Small intestine (tissue), 7 donors: Measurements from ENCODE around the gene ABI2. TPM values are rescaled to one million over a fixed set of nuclear protein-coding genes. Genes with fewer than 3 reads are reported as not detected.
"Not testable (repeated sequence)": the region's sequence is repeated elsewhere in the genome, so short reads cannot be mapped to it uniquely, and the experiment has no call there.

Source experiments
- DNase-seq, 2 donors: peaks; one replicate each; pipeline versions ENCODE4 v3.0.0 to v3.0.0-alpha.2; 2013
- FAIRE-seq: peaks from 2 replicates; lab custom pipeline; 2012; peaks lifted over from hg19 to GRCh38; lab: Jason Lieb, UNC
- H3K27ac ChIP-seq, 3 donors: one replicate each; pipeline ENCODE4 v1.5.1; 2013; ENCODE audit warnings: low read length in 2 of 3, mild to moderate bottlenecking in 2 of 3, control low read depth in 1 of 3, inconsistent platforms in 1 of 3, low read depth in 1 of 3, moderate library complexity in 1 of 3
- H3K27me3 ChIP-seq, 3 donors: one replicate each; pipeline ENCODE4 v1.6.1; 2013; ENCODE audit warnings: low read length in 3 of 3, inconsistent platforms in 1 of 3; ENCODE audit not compliant: control insufficient read depth in 3 of 3, insufficient read depth in 3 of 3
- H3K36me3 ChIP-seq, 3 donors: one replicate each; pipeline ENCODE4 v1.6.1; 2013; ENCODE audit warnings: low read length in 3 of 3, inconsistent platforms in 1 of 3, low read depth in 1 of 3, mild to moderate bottlenecking in 1 of 3, moderate library complexity in 1 of 3; ENCODE audit not compliant: control insufficient read depth in 3 of 3, insufficient read depth in 2 of 3
- H3K4me1 ChIP-seq, 3 donors: one replicate each; pipeline ENCODE4 v1.6.1; 2013; ENCODE audit warnings: low read length in 2 of 3, inconsistent platforms in 1 of 3, low read depth in 1 of 3, mild to moderate bottlenecking in 1 of 3, moderate library complexity in 1 of 3; ENCODE audit not compliant: control insufficient read depth in 3 of 3, insufficient read depth in 2 of 3
- H3K4me3 ChIP-seq, 3 donors: one replicate each; pipeline ENCODE4 v1.5.1; 2013; ENCODE audit warnings: low read length in 3 of 3, control low read depth in 1 of 3, inconsistent platforms in 1 of 3, low read depth in 1 of 3, mild to moderate bottlenecking in 1 of 3, moderate library complexity in 1 of 3
- H3K9me3 ChIP-seq, 2 donors: one replicate each; pipeline ENCODE4 v1.6.1; 2013; ENCODE audit warnings: low read depth in 1 of 2, low read length in 1 of 2; ENCODE audit not compliant: control insufficient read depth in 2 of 2, insufficient read depth in 1 of 2
- WGBS, 3 donors: extraction: QIAGEN DNeasy Blood & Tissue Kit; methylation state at CpG; one replicate each; pipeline ENCODE4 v1.1.7; 2013; 5-methylcytosine and 5-hydroxymethylcytosine counted together
- polyA plus RNA-seq, 4 donors: library from polyadenylated mRNA; stranded (reverse) in 3 of 4; unstranded in 1 of 4; fragments of 200-250 nt in 3 of 4; fragments of 120-200 nt in 1 of 4; gene quantifications; one replicate each; pipeline versions ENCODE4 v1.2.1 to v1.2.3, GENCODE V29; 2013
- donor health status: healthy with polysubstance abuse.
- donor health status: control.
- donor health status: control.
- donor health status: Bipolar disorder and iron deficiency.
- donor health status: healthy.

ABI2 gene
- polyA plus RNA-seq, 4 donors, result 0.67 to 21.1 (median 11.8) TPM

DNA sequence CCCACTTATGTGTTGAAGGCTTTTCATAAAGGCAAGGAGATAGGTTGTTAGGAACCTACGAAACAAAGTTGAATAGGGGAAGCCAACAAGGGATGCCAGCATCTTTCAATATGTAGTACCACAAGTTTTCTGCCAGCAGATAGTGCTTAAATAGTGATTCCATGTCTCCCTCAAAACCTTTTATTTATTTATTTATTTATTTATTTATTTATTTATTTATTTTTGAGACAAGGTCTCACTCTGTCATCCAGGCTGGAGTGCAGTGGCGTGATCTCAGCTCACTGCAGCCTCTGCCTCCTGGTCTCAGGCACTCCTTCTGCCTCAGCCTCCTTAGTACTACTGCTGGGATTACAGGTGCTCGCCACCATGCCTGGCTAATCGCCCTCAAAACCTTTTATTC lies 14.2 kb downstream of the ABI2 start:
- H3K9me3 ChIP-seq, H3K4me3 ChIP-seq, H3K4me1 ChIP-seq, H3K36me3 ChIP-seq, DNase-seq, FAIRE-seq, H3K27ac ChIP-seq, H3K27me3 ChIP-seq: not testable (repeated sequence)
- 92 to 98% (median 94%) methylated on average over 4 of the region's 4 CpGs for WGBS, 3 donors

GRCh38 chr2:203344667-203345066 lies 16.5 kb downstream of the ABI2 start:
- DNase-seq (no peak), FAIRE-seq (no peak)
- no peaks in the 10 kb centered on the region for H3K9me3 ChIP-seq
- no peaks in the 10 kb centered on the region for H3K27me3 ChIP-seq
- no peak overlapping the region for H3K27ac ChIP-seq
- no peaks in the 10 kb centered on the region for H3K4me1 ChIP-seq
- no peak overlapping the region for H3K4me3 ChIP-seq
- H3K36me3 ChIP-seq, result peaks cover 0 to 8% (median 2%) of the 10 kb centered on the region in 3 donors
- WGBS, 3 donors, result 96 to 99% (median 98%) methylated on average over 12 of the region's 12 CpGs

DNA sequence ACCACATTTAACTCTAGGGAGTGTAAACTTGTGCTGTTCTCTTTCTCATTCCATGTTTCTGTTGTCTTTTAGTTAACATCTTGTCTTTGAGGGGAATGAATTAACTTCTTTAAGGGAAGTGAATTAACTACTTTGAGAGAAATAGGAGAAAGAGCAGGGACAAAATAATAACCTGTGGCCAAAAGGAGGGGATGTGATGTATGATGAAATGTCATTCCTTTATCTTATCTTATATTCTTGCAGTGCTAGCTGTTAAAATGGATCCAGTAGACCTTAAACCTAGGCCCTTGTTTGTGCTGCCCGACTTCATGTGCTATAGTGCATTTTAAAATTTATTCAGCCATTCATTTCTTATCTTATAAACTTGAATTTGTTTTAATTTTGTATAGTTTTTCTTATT lies 18.4 kb downstream of the ABI2 start:
- DNase-seq, result no peak
- 56 to 77% (median 60%) methylated on average over 1 of the region's 1 CpG for WGBS, 3 donors
- Histone ChIP-seq H3K27ac (no peak overlapping the region), H3K4me3 (no peak overlapping the region), H3K4me1 (no peaks in the 10 kb centered on the region), H3K27me3 (no peaks in the 10 kb centered on the region), H3K36me3 (peaks cover 0 to 13% (median 2%) of the 10 kb centered on the region in 3 donors), H3K9me3 (no peaks in the 10 kb centered on the region)
- no peak for FAIRE-seq

DNA sequence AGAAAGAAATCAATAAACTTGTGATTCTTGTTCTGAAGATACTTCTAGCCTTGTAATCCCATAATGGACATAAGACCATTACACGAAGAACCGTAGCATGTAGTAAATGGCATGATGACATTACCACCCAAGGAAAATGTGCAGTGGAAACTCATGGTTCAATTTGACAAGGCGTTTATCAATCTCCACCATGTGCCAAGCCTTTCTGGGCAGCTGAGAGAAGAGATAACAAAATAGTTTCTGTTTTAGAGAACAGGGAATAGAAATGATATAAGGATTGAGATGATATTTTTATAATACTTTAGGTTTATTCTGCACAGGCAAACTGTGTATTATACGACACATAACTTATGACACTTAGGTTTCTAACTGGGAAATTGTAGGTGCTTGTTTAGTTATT lies 19.2 kb downstream of the ABI2 start:
- H3K4me1 ChIP-seq, result no peaks in the 10 kb centered on the region
- FAIRE-seq, result no peak
- 40 to 71% (median 51%) methylated on average over 4 of the region's 4 CpGs for WGBS, 3 donors
- H3K4me3 ChIP-seq, result no peak overlapping the region
- no peaks in the 10 kb centered on the region for H3K27me3 ChIP-seq
- peaks cover 0 to 14% (median 2%) of the 10 kb centered on the region in 3 donors for H3K36me3 ChIP-seq
- peak in 1 of 2 donors; percentile 16 for DNase-seq
- no peak overlapping the region for H3K27ac ChIP-seq
- H3K9me3 ChIP-seq, result no peaks in the 10 kb centered on the region

DNA sequence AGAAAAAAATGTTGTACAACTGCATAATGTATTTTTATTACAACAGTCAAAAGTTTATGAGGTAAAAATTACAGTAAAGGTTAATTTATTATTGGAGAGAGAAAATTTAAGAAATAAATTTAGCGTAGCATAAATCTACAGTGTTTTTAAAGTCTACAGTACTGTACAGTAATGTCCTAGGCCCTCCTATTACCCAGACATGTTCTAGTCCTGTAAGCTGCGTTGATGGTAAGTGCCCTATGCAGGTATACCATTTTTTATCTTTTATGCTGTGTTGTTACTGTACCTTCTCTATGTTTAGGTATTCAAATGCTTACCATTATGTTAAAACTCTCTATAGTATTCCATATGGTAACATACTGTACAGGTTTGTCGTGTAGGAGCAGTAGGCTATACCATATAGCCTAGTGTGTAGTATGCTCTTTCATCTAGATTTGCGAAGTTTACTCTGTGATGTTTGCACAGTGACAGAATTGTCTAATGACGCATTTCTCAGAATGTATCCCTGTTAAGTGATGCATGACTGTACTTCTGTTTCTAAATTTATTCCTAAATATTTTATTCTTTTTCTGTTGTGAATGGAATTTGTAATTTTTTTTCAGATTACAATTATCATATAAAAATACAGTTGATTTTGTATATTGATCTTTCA lies 24.5 kb downstream of the ABI2 start:
- Histone ChIP-seq H3K4me1 (no peaks in the 10 kb centered on the region), H3K36me3 (peaks cover 0 to 11% (median 2%) of the 10 kb centered on the region in 3 donors), H3K27me3 (no peaks in the 10 kb centered on the region), H3K27ac (no peak overlapping the region), H3K4me3 (no peak overlapping the region), H3K9me3 (no peaks in the 10 kb centered on the region)
- WGBS, 3 donors, result 93 to 96% (median 94%) methylated on average over 5 of the region's 5 CpGs
- DNase-seq (no peak), FAIRE-seq (no peak)

DNA sequence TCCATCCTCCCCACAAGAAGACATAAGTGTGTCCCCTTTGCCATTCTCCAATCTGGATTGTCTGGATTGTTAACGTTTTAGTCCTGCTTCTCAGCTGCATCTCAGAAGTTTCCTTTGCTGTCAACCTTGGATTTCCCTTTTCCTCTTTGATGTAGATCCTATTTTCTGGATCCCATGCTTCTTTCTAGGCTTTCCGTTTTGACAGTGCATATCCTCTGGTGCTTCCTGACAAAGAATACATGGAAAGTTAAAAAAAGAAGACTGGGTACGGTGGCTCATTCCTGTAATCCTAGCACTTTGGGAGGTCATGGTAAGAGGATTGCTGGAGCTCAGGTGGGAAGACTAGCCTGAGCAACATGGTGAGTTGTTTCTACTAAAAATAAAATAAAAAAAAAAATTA lies 26.8 kb downstream of the ABI2 start:
- Histone ChIP-seq H3K4me1 (no peaks in the 10 kb centered on the region), H3K36me3 (peaks cover 0 to 11% (median 2%) of the 10 kb centered on the region in 3 donors), H3K27ac (no peak overlapping the region), H3K27me3 (no peaks in the 10 kb centered on the region), H3K4me3 (no peak overlapping the region), H3K9me3 (peaks cover 0 to 4% of the 10 kb centered on the region in 2 donors)
- FAIRE-seq (no peak), DNase-seq (no peak)
- 82 to 91% (median 86%) methylated on average over 3 of the region's 3 CpGs for WGBS, 3 donors

GRCh38 chr2:203359450-203359849 lies 31.3 kb downstream of the ABI2 start:
- Histone ChIP-seq H3K36me3 (peaks cover 0 to 5% (median 2%) of the 10 kb centered on the region in 3 donors), H3K4me1 (no peaks in the 10 kb centered on the region), H3K27me3 (no peaks in the 10 kb centered on the region), H3K4me3 (no peak overlapping the region), H3K27ac (no peak overlapping the region), H3K9me3 (peaks cover 0 to 4% of the 10 kb centered on the region in 2 donors)
- no peak for DNase-seq
- 93 to 100% (median 95%) methylated on average over 1 of the region's 1 CpG for WGBS, 3 donors
- no peak for FAIRE-seq

- Histone ChIP-seq H3K27me3 (no peaks in the 10 kb centered on the region), H3K27ac (no peak overlapping the region), H3K4me1 (no peaks in the 10 kb centered on the region), H3K36me3 (peaks cover 0 to 2% (median 2%) of the 10 kb centered on the region in 3 donors), H3K9me3 (peaks cover 0 to 4% of the 10 kb centered on the region in 2 donors), H3K4me3 (no peak overlapping the region)
- 64 to 75% (median 66%) methylated on average over 3 of the region's 3 CpGs for WGBS, 3 donors
- no peak for FAIRE-seq
- DNase-seq, result peak in 1 of 2 donors; percentile 6
These were observed 32.7 kb downstream of the ABI2 start for GRCh38 chr2:203360833-203361430.
